NB4 (cell line): ENCODE data around the gene OSTC.
"Not testable (repeated sequence)": the region's sequence is repeated elsewhere in the genome, so short reads cannot be mapped to it uniquely, and the experiment has no call there.

Source experiments
- DNase-seq: peaks from one replicate; pipeline ENCODE4 v3.0.0; 2010; ENCODE audit warnings: low read depth
- H3K4me3 ChIP-seq: one replicate; pipeline ENCODE4 v1.5.1; 2011; ENCODE audit warnings: mild to moderate bottlenecking, low read depth, low read length, moderate library complexity
- CTCF ChIP-seq: IDR thresholded peaks from one replicate; pipeline ENCODE4 v1.5.1; 2012; ENCODE audit warnings: low read depth, low read length
- MAX ChIP-seq: IDR thresholded peaks from 2 replicates; pipeline ENCODE4 v1.6.1; 2011; ENCODE audit warnings: low read depth, low read length
- MYC ChIP-seq: IDR thresholded peaks from 2 replicates; pipeline ENCODE4 v1.6.1; 2011; ENCODE audit warnings: low read depth, low read length
- POLR2A ChIP-seq: IDR thresholded peaks from 2 replicates; pipeline ENCODE4 v1.6.1; 2011; ENCODE audit warnings: mild to moderate bottlenecking; ENCODE audit not compliant: insufficient read length; ENCODE audit errors: extremely low read depth

OSTC gene

GRCh38 chr4:108702960-108703359, 52.6 kb downstream of the OSTC start:
- TF ChIP-seq MAX: no peak
- H3K4me3 ChIP-seq: no peak overlapping the region
- no peak for DNase-seq

- no peak for DNase-seq
- no peak for TF ChIP-seq POLR2A
- no peak for TF ChIP-seq MYC
- TF ChIP-seq CTCF: no peak
- TF ChIP-seq MAX: no peak
- H3K4me3 ChIP-seq: no peak overlapping the region
Observed at GRCh38 chr4:108703370-108703769, 53.0 kb downstream of the OSTC start.

- no peak overlapping the region for H3K4me3 ChIP-seq
- TF ChIP-seq CTCF (no peak), POLR2A (no peak), MAX (no peak), MYC (no peak)
- DNase-seq: no peak
Observed at GRCh38 chr4:108703966-108704365, 53.6 kb downstream of the OSTC start.

- H3K4me3 ChIP-seq: no peak overlapping the region
- DNase-seq: no peak
- no peak for TF ChIP-seq POLR2A
- TF ChIP-seq MAX: no peak
- TF ChIP-seq MYC: no peak
- TF ChIP-seq CTCF: no peak
Observed at GRCh38 chr4:108706289-108706688, 55.9 kb downstream of the OSTC start.

- peak; percentile 56 for DNase-seq
- no peak for TF ChIP-seq MYC
- TF ChIP-seq POLR2A: no peak
- TF ChIP-seq MAX: no peak
- no peak for TF ChIP-seq CTCF
- H3K4me3 ChIP-seq: no peak overlapping the region
Observed at GRCh38 chr4:108709234-108709633, 58.8 kb downstream of the OSTC start.

GRCh38 chr4:108709722-108710121, 59.3 kb downstream of the OSTC start:
- H3K4me3 ChIP-seq: no peak overlapping the region
- DNase-seq: no peak
- no peak for TF ChIP-seq CTCF
- TF ChIP-seq MAX: no peak
- no peak for TF ChIP-seq POLR2A

- not testable (repeated sequence) for H3K4me3 ChIP-seq, DNase-seq
Observed at GRCh38 chr4:108710578-108710977, 60.2 kb downstream of the OSTC start.
